IMR-90 (cell line): ENCODE measurements around the gene OR2C1. TPM values are rescaled to one million over a fixed set of nuclear protein-coding genes. Genes with fewer than 3 reads are reported as not detected.

Source experiments
- ATAC-seq: fragments of 200-7000 bp; cut with Tn5 transposase; 2 replicates; pipeline ENCODE4 v1.9.1; 2020; ENCODE audit warnings: low read depth, mild to moderate bottlenecking, moderate library complexity
- Bru-seq: library from RNA; stranded (reverse); fragments of 400-500 nt; gene quantifications from one replicate; lab custom pipeline; 2021; lab: Mats Ljungman, UMichigan
- BruChase-seq, 2 experiments: library from RNA; stranded (reverse); fragments of 400-500 nt; gene quantifications; one replicate each; lab custom pipeline; 2021; lab: Mats Ljungman, UMichigan
- BruUV-seq: library from RNA; stranded (reverse); fragments of 400-500 nt; replicated peaks from 2 replicates; lab custom pipeline; 2021; lab: Mats Ljungman, UMichigan
- CTCF ChIA-PET: fragments of 300-600 bp; formaldehyde crosslinking; extraction: SDS; loops from one replicate; lab custom pipeline; 2021; ENCODE audit warnings: antibody characterized with exemption; lab: Yijun Ruan, JAX
- POLR2A ChIA-PET: fragments of 300-600 bp; sonication (Branson Sonifier 250); formaldehyde crosslinking; loops from one replicate; lab custom pipeline; 2022; ENCODE audit warnings: antibody characterized with exemption; ENCODE audit not compliant: unreplicated experiment; lab: Charles Lee
- DNase-seq: peaks from one replicate; pipeline ENCODE4 v3.0.0; 2013
- H2AFZ ChIP-seq: replicated peaks from 2 replicates; pipeline ENCODE3; 2013; ENCODE audit warnings: low read length, mild to moderate bottlenecking; ENCODE audit not compliant: poor library complexity
- H2AK5ac ChIP-seq: 2 replicates; pipeline ENCODE4 v1.6.1; 2013; ENCODE audit warnings: low read depth, low read length, inconsistent platforms
- H2AK9ac ChIP-seq: replicated peaks from 2 replicates; pipeline ENCODE3; 2013; ENCODE audit warnings: mild to moderate bottlenecking, low read depth, low read length, moderate library complexity; ENCODE audit not compliant: poor library complexity
- H2BK120ac ChIP-seq: 2 replicates; pipeline ENCODE4 v1.6.1; 2013; ENCODE audit warnings: low read depth, low read length, inconsistent platforms
- H2BK15ac ChIP-seq: 3 replicates; pipeline ENCODE4 v1.6.1; 2013; ENCODE audit warnings: low read depth, low read length, inconsistent platforms
- H2BK20ac ChIP-seq: 2 replicates; pipeline ENCODE4 v1.6.1; 2013; ENCODE audit warnings: low read depth, mild to moderate bottlenecking, inconsistent platforms, low read length, moderate library complexity
- H2BK5ac ChIP-seq: 2 replicates; pipeline ENCODE4 v1.6.1; 2013; ENCODE audit warnings: mild to moderate bottlenecking, low read depth, low read length, inconsistent platforms; ENCODE audit not compliant: poor library complexity, severe bottlenecking
- H3K14ac ChIP-seq: replicated peaks from 2 replicates; pipeline ENCODE4 v1.6.1; 2013; ENCODE audit warnings: low read depth, low read length, inconsistent platforms
- H3K18ac ChIP-seq: 2 replicates; pipeline ENCODE4 v1.6.1; 2013; ENCODE audit warnings: low read depth, low read length, control low read depth
- H3K23ac ChIP-seq: 2 replicates; pipeline ENCODE4 v1.6.1; 2013; ENCODE audit warnings: low read depth, low read length, inconsistent platforms
- H3K27ac ChIP-seq: 2 replicates; pipeline ENCODE4 v1.5.1; 2013; ENCODE audit warnings: mild to moderate bottlenecking, control low read depth, low read length; ENCODE audit not compliant: insufficient read depth
- H3K27me3 ChIP-seq: 2 replicates; pipeline ENCODE4 v1.6.1; 2013; ENCODE audit warnings: low read length; ENCODE audit not compliant: control insufficient read depth, insufficient read depth
- H3K36me3 ChIP-seq: 2 replicates; pipeline ENCODE4 v1.6.1; 2013; ENCODE audit warnings: low read length, mixed read lengths; ENCODE audit not compliant: control insufficient read depth, insufficient read depth
- H3K4ac ChIP-seq: 2 replicates; pipeline ENCODE4 v1.6.1; 2013; ENCODE audit warnings: low read depth, low read length, inconsistent platforms
- H3K4me1 ChIP-seq: 2 replicates; pipeline ENCODE4 v1.6.1; 2013; ENCODE audit warnings: low read length, mixed read lengths; ENCODE audit not compliant: control insufficient read depth, insufficient read depth
- H3K4me2 ChIP-seq: 2 replicates; pipeline ENCODE4 v1.6.1; 2013; ENCODE audit warnings: low read depth, mild to moderate bottlenecking, control low read depth, low read length, moderate library complexity
- H3K4me3 ChIP-seq: 2 replicates; pipeline ENCODE4 v1.5.1; 2013; ENCODE audit warnings: low read depth, mild to moderate bottlenecking, control low read depth, low read length, moderate library complexity; ENCODE audit not compliant: insufficient read depth
- H3K56ac ChIP-seq: 2 replicates; pipeline ENCODE4 v1.6.1; 2013; ENCODE audit warnings: low read length, inconsistent platforms; ENCODE audit not compliant: insufficient read depth; ENCODE audit errors: extremely low read depth
- H3K79me1 ChIP-seq, 2 experiments: 2 replicates each; pipeline ENCODE4 v1.6.1; 2013; ENCODE audit warnings: low read length in 2 of 2, inconsistent platforms in 1 of 2, low read depth in 1 of 2
- H3K9ac ChIP-seq: 2 replicates; pipeline ENCODE4 v1.6.1; 2013; ENCODE audit warnings: low read depth, low read length, control low read depth
- H3K9me1 ChIP-seq: 2 replicates; pipeline ENCODE4 v1.6.1; 2013; ENCODE audit warnings: low read length, inconsistent platforms; ENCODE audit not compliant: insufficient read depth
- H3K9me3 ChIP-seq: 2 replicates; pipeline ENCODE4 v1.6.1; 2013; ENCODE audit warnings: low read length; ENCODE audit not compliant: control insufficient read depth, insufficient read depth
- H4K20me1 ChIP-seq: 2 replicates; pipeline ENCODE4 v1.6.1; 2013; ENCODE audit warnings: low read length, inconsistent platforms; ENCODE audit not compliant: insufficient read depth
- H4K5ac ChIP-seq: 2 replicates; pipeline ENCODE4 v1.6.1; 2013; ENCODE audit warnings: mild to moderate bottlenecking, low read depth, low read length, control low read depth
- H4K8ac ChIP-seq, 2 experiments: 2 replicates each; pipeline ENCODE4 v1.6.1; 2013; ENCODE audit warnings: low read depth in 2 of 2, low read length in 2 of 2, control low read depth in 1 of 2, inconsistent platforms in 1 of 2
- H4K91ac ChIP-seq: 2 replicates; pipeline ENCODE4 v1.6.1; 2013; ENCODE audit warnings: low read depth, low read length, inconsistent platforms; ENCODE audit not compliant: insufficient read depth
- BHLHE40 ChIP-seq: fragments of 150-350 bp; IDR thresholded peaks from 2 replicates; pipeline ENCODE4 v1.6.1; 2016; ENCODE audit warnings: mild to moderate bottlenecking, low read depth, low read length
- CEBPB ChIP-seq: IDR thresholded peaks from 2 replicates; pipeline ENCODE4 v1.6.1; 2012; ENCODE audit warnings: low read depth, low read length, improper control_type of control experiment
- CHD1 ChIP-seq: IDR thresholded peaks from 2 replicates; pipeline ENCODE4 v1.6.1; 2012; ENCODE audit warnings: low read depth, low read length, improper control_type of control experiment
- CTCF ChIP-seq: conservative IDR thresholded peaks from 2 replicates; pipeline ENCODE4 v1.5.1; 2012; ENCODE audit warnings: mild to moderate bottlenecking, low read depth, low read length, improper control_type of control experiment
- ELK1 ChIP-seq: fragments of 150-350 bp; IDR thresholded peaks from 2 replicates; pipeline ENCODE4 v1.6.1; 2016; ENCODE audit warnings: low read depth, mild to moderate bottlenecking, low read length, moderate library complexity, borderline replicate concordance
- FOS ChIP-seq: fragments of 150-350 bp; IDR thresholded peaks from 2 replicates; pipeline ENCODE4 v1.6.1; 2016; ENCODE audit warnings: low read depth, low read length
- MAFK ChIP-seq: IDR thresholded peaks from 2 replicates; pipeline ENCODE4 v1.6.1; 2012; ENCODE audit warnings: low read depth, low read length, improper control_type of control experiment
- MAZ ChIP-seq: IDR thresholded peaks from 2 replicates; pipeline ENCODE4 v1.6.1; 2012; ENCODE audit warnings: low read depth, mild to moderate bottlenecking, low read length, improper control_type of control experiment, moderate library complexity, borderline replicate concordance
- NFE2L2 ChIP-seq: fragments of 150-350 bp; IDR thresholded peaks from 2 replicates; pipeline ENCODE4 v1.6.1; 2016; ENCODE audit warnings: low read depth, mild to moderate bottlenecking, low read length
- POLR2A ChIP-seq: IDR thresholded peaks from 2 replicates; pipeline ENCODE4 v1.6.1; 2012; ENCODE audit warnings: mild to moderate bottlenecking, low read depth, low read length
- RFX5 ChIP-seq: IDR thresholded peaks from 2 replicates; pipeline ENCODE4 v1.8.0; 2012; ENCODE audit warnings: low read depth, mild to moderate bottlenecking, low read length, moderate library complexity
- SMC3 ChIP-seq: fragments of 150-350 bp; IDR thresholded peaks from 2 replicates; pipeline ENCODE4 v1.6.1; 2016; ENCODE audit warnings: low read depth, mild to moderate bottlenecking, antibody characterized with exemption, low read length, moderate library complexity
- USF2 ChIP-seq: fragments of 150-350 bp; IDR thresholded peaks from 2 replicates; pipeline ENCODE4 v1.6.1; 2017; ENCODE audit warnings: mild to moderate bottlenecking, antibody characterized with exemption, low read length, low read depth
- WGBS, 2 experiments: methylation state at CpG; one replicate each; pipeline versions ENCODE4 v1.1.5 to v1.1.7; 2013; ENCODE audit warnings: missing lambda C conversion rate in 2 of 2; ENCODE audit not compliant: insufficient read length in 1 of 2; ENCODE audit errors: extremely low coverage in 2 of 2; 5-methylcytosine and 5-hydroxymethylcytosine counted together
- dilution Hi-C: fragments of 300-500 bp; cut with HindIII; formaldehyde crosslinking; loops from one replicate; pipeline ENCODE4 v1.14.3; 2018; ENCODE audit warnings: low sequenced_read_pairs; ENCODE audit not compliant: unreplicated experiment
- in situ Hi-C: fragments of 300-500 bp; cut with MboI; formaldehyde crosslinking; loops from 3 replicates; pipeline ENCODE4 v1.14.3; 2019; ENCODE audit warnings: low sequenced_read_pairs, inconsistent platforms, mixed read lengths
- intact Hi-C: fragments of 100-400 bp; cut with micrococcal nuclease; formaldehyde crosslinking; loops from 2 replicates; pipeline ENCODE4 v1.10.0; 2022
- long read RNA-seq: library from polyadenylated mRNA; unstranded; transcript quantifications from one replicate; pipeline ENCODE4 v2.0.0, GENCODE V29; 2021; ENCODE audit not compliant: unreplicated experiment
- polyA plus RNA-seq, 3 experiments: library from polyadenylated mRNA; depleted of rRNA; stranded (reverse); fragments of >200 nt; gene quantifications; 2 replicates each; pipeline ENCODE4 v1.2.3, GENCODE V29; 2012; ENCODE audit warnings: low replicate concordance in 1 of 3
- total RNA-seq: library from RNA; depleted of rRNA; stranded (reverse); fragments of >200 nt; gene quantifications from 2 replicates; pipeline ENCODE4 v1.2.3, GENCODE V29; 2012; rRNA removed

OR2C1 gene
- total RNA-seq (under 0.01 TPM in 1 of 2 replicates, not detected in the other), polyA plus RNA-seq (2012; rRNA removed) (0.05 TPM in 1 of 2 replicates, not detected in the other), Bru-seq, nascent RNA (not detected), BruChase-seq, experiment 1, labeled RNA remaining after a 6-hour chase (percentile 17 among the genes with signal in this experiment), BruChase-seq, experiment 2, labeled RNA remaining after a 2-hour chase (percentile 37 among the genes with signal in this experiment)
- polyA plus RNA-seq (2012; cell fraction: cytosol; rRNA removed), result 0.05 TPM in 1 of 2 replicates, not detected in the other
- polyA plus RNA-seq (2012; cell fraction: nucleus; rRNA removed; ENCODE audit: low replicate concordance), result 0.05 TPM in 2 replicates
- long read RNA-seq, result 0 reads

- H3K79me1 ChIP-seq, result no peaks in the 10 kb centered on the region
- H4K20me1 ChIP-seq, result no peaks in the 10 kb centered on the region
- no peak within 1 kb of the TSS for H2BK120ac ChIP-seq
- no peak within 1 kb of the TSS for H3K4ac ChIP-seq
- no CpG with 5 or more reads among the region's 3 CpGs for WGBS, 2 experiments
- no peak within 1 kb of the TSS for H3K56ac ChIP-seq
- DNase-seq (no peak), ATAC-seq (no peak)
- H2BK20ac ChIP-seq, result no peak within 1 kb of the TSS
- H2BK15ac ChIP-seq, result no peak within 1 kb of the TSS
- H3K36me3 ChIP-seq, result no peaks in the 10 kb centered on the region
- H2BK5ac ChIP-seq, result no peak within 1 kb of the TSS
- no peaks in the 10 kb centered on the region for H3K4me1 ChIP-seq
- H3K27ac ChIP-seq, result no peak within 1 kb of the TSS
- dilution Hi-C loops (no loop called here), in situ Hi-C loops (no loop called here), intact Hi-C loops (no loop called here)
- no peaks in the 10 kb centered on the region for H3K9me1 ChIP-seq
- H2AFZ ChIP-seq, result peak within 1 kb of the TSS; percentile 4
- no TSS peak for BruUV-seq
- H3K23ac ChIP-seq, result no peak within 1 kb of the TSS
- no peak within 1 kb of the TSS for H2AK9ac ChIP-seq
- H3K4me3 ChIP-seq, result no peak within 1 kb of the TSS
- no peak within 1 kb of the TSS for H4K8ac ChIP-seq
- no peak within 1 kb of the TSS for H4K91ac ChIP-seq
- H3K14ac ChIP-seq, result no peak within 1 kb of the TSS
- ChIA-PET CTCF (no interaction called here), POLR2A (no interaction called here)
- TF ChIP-seq CTCF (no peak), POLR2A (no peak), SMC3 (no peak), BHLHE40 (no peak), MAZ (no peak), FOS (no peak), NFE2L2 (no peak), USF2 (no peak), CEBPB (no peak), ELK1 (no peak), CHD1 (no peak), MAFK (no peak), RFX5 (no peak)
- no peak within 1 kb of the TSS for H4K5ac ChIP-seq
- no peaks in the 10 kb centered on the region; the same call in 1 of the 2 replicates for H3K27me3 ChIP-seq
- no peak within 1 kb of the TSS for H3K18ac ChIP-seq
- H3K9ac ChIP-seq, result no peak within 1 kb of the TSS
- H3K9me3 ChIP-seq, result peaks cover 5% of the 10 kb centered on the region; the same call in 1 of the 2 replicates
- no peak within 1 kb of the TSS for H3K4me2 ChIP-seq
- no peak within 1 kb of the TSS for H2AK5ac ChIP-seq
These were observed at the start of gene OR2C1 for GRCh38 chr16:3355589-3355988. OR2C1 (plus strand) TSS chr16:3355889; CDS start chr16:3355941, 52 bp downstream.
